ENCODE results near the gene MAP1S.

MAP1S gene

DNA sequence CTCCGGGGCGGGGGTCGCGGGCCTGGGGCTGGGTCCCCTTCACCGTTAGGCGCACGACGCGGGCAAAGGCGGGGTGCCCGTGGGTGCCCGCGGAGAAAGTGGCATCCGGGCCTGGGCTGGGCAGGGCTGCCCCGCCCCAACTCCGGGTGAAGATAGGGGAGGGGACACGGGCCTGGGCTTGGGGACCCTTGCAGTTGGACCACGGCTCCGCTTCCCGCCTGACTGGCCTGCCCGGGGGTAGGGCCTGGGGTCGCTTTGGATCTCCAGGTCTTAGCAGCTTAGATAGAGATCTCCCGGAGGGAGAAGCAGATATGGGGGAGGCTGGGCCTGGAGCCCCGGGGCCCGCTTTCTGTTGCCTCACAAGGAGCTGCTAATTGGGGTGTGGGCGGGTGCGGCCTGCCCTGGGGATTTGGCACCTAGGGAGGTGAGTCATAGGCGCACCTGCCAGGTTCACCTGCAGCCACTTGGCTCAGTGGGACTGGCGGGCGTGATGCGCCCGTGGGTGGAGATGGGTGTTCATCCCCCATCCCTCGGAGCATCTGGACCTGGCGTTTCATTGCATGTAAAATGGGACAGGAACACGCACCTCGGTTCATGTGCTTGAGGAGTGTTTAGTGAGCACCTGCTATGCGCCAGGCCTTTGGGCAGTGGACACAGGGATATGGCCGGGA lies 585 bp downstream of the MAP1S start:
- H3K36me3 Mint-ChIP-seq = peaks cover 9% of the 10 kb centered on the region
- peak overlapping the region; percentile 45 for H3K27ac Mint-ChIP-seq
- peak; percentile 25 for ATAC-seq (ENCODE audit: low read depth)
- H3K4me3 Mint-ChIP-seq = peak overlapping the region; percentile 82
- H3K9me3 Mint-ChIP-seq = no peaks in the 10 kb centered on the region
- peaks cover 33% of the 10 kb centered on the region for H3K4me1 Mint-ChIP-seq
- no peaks in the 10 kb centered on the region for H3K27me3 Mint-ChIP-seq
- no peak for DNase-seq (ENCODE audit: low spot score in 2 of 2)

DNA sequence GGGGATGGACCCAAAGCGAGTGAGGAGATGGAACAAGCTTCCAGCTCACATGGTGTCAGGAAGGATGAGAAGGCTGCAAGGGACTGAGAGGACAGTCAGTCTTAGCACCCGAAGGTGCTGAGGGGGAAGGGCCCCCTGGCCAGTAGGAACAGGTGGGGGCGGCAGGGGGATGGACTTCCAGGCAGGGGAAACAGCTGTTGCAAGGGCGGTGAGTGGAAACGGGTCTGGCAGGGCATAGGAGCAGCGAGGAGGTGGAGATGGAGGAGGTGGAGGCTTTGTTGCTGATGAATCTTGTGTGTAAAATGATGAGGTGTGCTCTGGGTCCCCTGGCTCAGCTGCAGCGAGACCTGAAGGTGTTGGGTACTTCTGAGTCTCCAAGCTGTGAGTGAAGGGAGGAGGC lies 1.2 kb downstream of the MAP1S start:
- Mint-ChIP-seq H3K27ac (peak overlapping the region; percentile 45), H3K36me3 (peaks cover 11% of the 10 kb centered on the region), H3K9me3 (no peaks in the 10 kb centered on the region), H3K4me3 (peak overlapping the region; percentile 82), H3K27me3 (no peaks in the 10 kb centered on the region), H3K4me1 (peaks cover 36% of the 10 kb centered on the region)
- DNase-seq (ENCODE audit: low spot score in 2 of 2) (no peak), ATAC-seq (ENCODE audit: low read depth) (no peak)

DNA sequence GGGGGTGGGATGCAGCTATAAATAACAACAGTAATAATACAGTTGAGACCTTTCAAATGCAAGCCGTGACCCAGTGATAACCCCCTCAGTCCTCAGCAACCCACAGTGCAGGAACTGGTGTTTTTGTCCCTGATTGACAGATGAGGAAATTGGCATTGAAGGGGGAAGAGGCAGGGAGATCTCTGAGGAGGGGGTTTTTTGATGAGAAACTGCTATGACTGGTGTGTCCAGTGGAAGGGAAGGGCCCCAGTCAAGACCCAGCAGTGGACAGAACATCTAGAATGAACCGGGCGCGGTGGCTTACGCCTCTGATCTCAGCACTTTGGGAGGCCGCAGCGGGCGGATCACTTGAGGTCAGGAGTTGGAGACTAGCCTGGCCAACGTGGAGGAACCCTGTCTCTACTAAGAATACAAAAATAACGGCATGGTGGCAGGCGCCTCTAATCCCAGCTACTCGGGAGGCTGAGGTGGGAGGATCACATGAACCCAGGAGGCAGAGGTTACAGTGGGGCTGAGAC lies 1.9 kb downstream of the MAP1S start:
- Mint-ChIP-seq H3K36me3 (peaks cover 12% of the 10 kb centered on the region), H3K4me3 (peak overlapping the region; percentile 82), H3K4me1 (peaks cover 37% of the 10 kb centered on the region), H3K9me3 (no peaks in the 10 kb centered on the region), H3K27me3 (no peaks in the 10 kb centered on the region), H3K27ac (peak overlapping the region; percentile 45)
- DNase-seq (ENCODE audit: low spot score in 2 of 2) (no peak), ATAC-seq (ENCODE audit: low read depth) (no peak)

DNA sequence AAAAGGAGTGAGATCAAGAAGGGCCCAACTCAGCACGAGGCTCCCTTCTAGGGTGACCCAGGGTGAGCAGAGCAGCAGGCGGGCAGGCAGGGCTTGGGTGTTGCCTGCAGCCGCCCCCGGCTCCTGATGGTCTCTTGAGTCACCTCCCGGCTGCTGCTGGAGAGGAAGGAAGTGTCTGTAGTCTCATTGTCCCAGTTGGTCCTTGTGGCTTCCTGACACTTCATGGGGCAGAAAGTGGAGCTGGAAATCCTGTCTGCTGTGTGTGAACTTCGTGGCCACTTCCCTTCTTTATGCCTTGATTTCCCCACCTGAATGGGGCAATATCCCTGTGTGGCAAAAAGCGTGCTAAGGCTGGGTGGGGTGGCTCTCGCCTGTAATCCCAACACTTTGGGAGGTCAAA lies 2.5 kb downstream of the MAP1S start:
- no peaks in the 10 kb centered on the region for H3K27me3 Mint-ChIP-seq
- no peak for ATAC-seq (ENCODE audit: low read depth)
- H3K27ac Mint-ChIP-seq = peak overlapping the region; percentile 45
- no peaks in the 10 kb centered on the region for H3K9me3 Mint-ChIP-seq
- H3K4me1 Mint-ChIP-seq = peaks cover 37% of the 10 kb centered on the region
- peaks cover 14% of the 10 kb centered on the region for H3K36me3 Mint-ChIP-seq
- no peak for DNase-seq (ENCODE audit: low spot score in 2 of 2)
- H3K4me3 Mint-ChIP-seq = no peak overlapping the region

DNA sequence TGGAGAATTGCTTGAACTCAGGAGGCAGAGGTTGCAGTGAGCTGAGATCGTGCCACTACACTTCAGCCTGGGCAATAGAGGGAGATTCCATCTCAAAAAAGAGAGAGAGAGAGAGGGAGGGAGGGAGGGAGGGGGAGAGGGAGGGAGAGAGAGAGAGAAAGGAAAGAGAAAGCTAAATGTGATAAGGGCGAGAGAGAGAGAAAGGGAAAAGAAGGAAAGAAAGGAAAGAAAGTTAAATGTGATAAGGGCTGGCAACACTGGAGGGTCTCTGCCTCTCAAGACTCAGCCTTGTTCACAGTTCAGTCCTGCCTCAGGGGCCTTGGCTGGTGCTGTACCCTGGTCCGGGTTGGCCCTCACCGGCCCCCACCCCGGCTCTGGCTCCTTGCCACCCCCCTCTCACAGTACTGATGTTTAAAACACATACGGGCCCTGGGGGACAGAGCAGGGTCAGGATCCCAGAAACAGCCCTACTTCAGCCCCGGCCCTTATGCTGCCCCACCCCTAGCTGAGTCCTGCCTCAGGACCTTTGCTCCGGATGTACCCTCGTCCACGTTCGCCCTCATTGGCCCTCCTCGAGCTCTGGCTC lies 3.5 kb downstream of the MAP1S start:
- Mint-ChIP-seq H3K9me3 (no peaks in the 10 kb centered on the region), H3K27me3 (no peaks in the 10 kb centered on the region), H3K4me1 (peaks cover 32% of the 10 kb centered on the region), H3K4me3 (no peak overlapping the region), H3K36me3 (peaks cover 14% of the 10 kb centered on the region), H3K27ac (no peak overlapping the region)
- ATAC-seq (ENCODE audit: low read depth) (no peak), DNase-seq (ENCODE audit: low spot score in 2 of 2) (no peak)

DNA sequence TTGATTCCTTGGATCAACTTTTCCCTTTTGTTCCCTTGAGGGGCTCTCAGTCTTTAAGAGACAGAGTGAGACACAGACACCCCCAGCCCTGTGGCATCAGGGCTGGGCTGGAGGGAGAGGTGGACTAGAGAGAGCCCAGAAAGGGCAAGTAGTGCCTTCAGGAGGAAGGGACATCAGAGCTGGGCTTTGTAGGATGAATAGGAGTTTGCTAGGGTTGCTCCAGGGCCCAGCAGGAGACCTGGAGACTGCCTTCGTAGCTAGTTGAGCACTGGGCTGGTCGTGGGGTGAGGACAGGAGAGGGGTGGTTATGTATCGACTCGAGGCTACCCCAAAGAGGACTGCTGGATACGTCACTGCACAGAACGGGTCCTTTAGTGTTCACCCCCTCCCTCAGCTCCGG lies 5.4 kb downstream of the MAP1S start:
- no peaks in the 10 kb centered on the region for H3K9me3 Mint-ChIP-seq
- peaks cover 14% of the 10 kb centered on the region for H3K36me3 Mint-ChIP-seq
- H3K27ac Mint-ChIP-seq = no peak overlapping the region
- no peaks in the 10 kb centered on the region for H3K27me3 Mint-ChIP-seq
- ATAC-seq (ENCODE audit: low read depth) = no peak
- DNase-seq (ENCODE audit: low spot score in 2 of 2) = no peak
- no peak overlapping the region for H3K4me3 Mint-ChIP-seq
- H3K4me1 Mint-ChIP-seq = peaks cover 26% of the 10 kb centered on the region

DNA sequence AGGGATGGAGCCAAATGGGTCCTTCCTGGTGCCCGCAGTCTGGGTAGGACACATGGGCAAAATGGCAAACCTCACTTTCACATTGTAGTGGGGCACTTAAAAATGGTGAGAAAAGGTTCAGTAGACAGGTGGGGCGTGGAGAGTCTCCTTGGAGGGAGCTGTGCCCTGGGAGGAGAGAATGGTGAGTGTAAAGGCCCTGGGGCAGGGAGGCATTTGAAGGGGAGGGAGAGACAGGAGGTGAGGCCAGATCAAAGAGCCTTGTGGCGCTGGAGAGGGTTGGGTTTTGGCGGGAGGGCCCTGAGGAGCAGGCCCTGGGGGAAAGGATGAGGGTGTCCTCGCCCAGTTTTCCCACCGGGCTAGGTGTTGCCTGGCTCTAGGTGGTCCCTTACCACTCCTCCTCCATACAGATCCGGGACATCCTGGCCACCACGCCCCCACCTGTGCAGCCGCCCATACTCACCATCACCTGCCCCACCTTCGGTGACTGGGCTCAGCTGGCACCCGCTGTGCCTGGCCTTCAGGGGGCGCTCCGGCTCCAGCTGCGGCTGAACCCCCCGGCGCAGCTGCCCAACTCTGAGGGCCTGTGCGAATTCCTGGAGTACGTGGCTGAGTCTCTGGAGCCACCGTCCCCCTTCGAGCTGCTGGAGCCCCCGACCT lies 6.3 kb downstream of the MAP1S start:
- peaks cover 20% of the 10 kb centered on the region for H3K4me1 Mint-ChIP-seq
- ATAC-seq (ENCODE audit: low read depth) (peak; percentile 73), DNase-seq (ENCODE audit: low spot score in 2 of 2) (peak in 1 of 2 donors; percentile 26)
- H3K9me3 Mint-ChIP-seq = no peaks in the 10 kb centered on the region
- no peaks in the 10 kb centered on the region for H3K27me3 Mint-ChIP-seq
- no peak overlapping the region for H3K4me3 Mint-ChIP-seq
- H3K27ac Mint-ChIP-seq = no peak overlapping the region
- peaks cover 19% of the 10 kb centered on the region for H3K36me3 Mint-ChIP-seq

DNA sequence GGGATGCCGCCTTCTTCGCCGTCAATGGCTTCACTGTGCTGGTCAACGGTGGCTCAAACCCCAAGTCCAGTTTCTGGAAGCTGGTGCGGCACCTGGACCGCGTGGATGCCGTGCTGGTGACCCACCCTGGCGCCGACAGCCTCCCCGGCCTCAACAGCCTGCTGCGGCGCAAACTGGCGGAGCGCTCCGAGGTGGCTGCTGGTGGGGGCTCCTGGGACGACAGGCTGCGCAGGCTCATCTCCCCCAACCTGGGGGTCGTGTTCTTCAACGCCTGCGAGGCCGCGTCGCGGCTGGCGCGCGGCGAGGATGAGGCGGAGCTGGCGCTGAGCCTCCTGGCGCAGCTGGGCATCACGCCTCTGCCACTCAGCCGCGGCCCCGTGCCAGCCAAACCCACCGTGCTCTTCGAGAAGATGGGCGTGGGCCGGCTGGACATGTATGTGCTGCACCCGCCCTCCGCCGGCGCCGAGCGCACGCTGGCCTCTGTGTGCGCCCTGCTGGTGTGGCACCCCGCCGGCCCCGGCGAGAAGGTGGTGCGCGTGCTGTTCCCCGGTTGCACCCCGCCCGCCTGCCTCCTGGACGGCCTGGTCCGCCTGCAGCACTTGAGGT lies 7.0 kb downstream of the MAP1S start:
- no peaks in the 10 kb centered on the region for H3K27me3 Mint-ChIP-seq
- no peaks in the 10 kb centered on the region for H3K9me3 Mint-ChIP-seq
- H3K4me3 Mint-ChIP-seq = no peak overlapping the region
- peaks cover 14% of the 10 kb centered on the region for H3K4me1 Mint-ChIP-seq
- H3K27ac Mint-ChIP-seq = no peak overlapping the region
- H3K36me3 Mint-ChIP-seq = peaks cover 21% of the 10 kb centered on the region
- no peak for DNase-seq (ENCODE audit: low spot score in 2 of 2)
- ATAC-seq (ENCODE audit: low read depth) = no peak

DNA sequence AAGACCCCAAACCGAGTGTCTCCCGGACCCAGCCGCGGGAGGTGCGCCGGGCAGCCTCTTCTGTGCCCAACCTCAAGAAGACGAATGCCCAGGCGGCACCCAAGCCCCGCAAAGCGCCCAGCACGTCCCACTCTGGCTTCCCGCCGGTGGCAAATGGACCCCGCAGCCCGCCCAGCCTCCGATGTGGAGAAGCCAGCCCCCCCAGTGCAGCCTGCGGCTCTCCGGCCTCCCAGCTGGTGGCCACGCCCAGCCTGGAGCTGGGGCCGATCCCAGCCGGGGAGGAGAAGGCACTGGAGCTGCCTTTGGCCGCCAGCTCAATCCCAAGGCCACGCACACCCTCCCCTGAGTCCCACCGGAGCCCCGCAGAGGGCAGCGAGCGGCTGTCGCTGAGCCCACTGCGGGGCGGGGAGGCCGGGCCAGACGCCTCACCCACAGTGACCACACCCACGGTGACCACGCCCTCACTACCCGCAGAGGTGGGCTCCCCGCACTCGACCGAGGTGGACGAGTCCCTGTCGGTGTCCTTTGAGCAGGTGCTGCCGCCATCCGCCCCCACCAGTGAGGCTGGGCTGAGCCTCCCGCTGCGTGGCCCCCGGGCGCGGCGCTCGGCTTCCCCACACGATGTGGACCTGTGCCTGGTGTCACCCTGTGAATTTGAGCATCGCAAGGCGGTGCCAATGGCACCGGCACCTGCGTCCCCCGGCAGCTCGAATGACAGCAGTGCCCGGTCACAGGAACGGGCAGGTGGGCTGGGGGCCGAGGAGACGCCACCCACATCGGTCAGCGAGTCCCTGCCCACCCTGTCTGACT lies 7.9 kb downstream of the MAP1S start:
- H3K27ac Mint-ChIP-seq = no peak overlapping the region
- peaks cover 27% of the 10 kb centered on the region for H3K36me3 Mint-ChIP-seq
- H3K4me3 Mint-ChIP-seq = no peak overlapping the region
- no peaks in the 10 kb centered on the region for H3K9me3 Mint-ChIP-seq
- no peaks in the 10 kb centered on the region for H3K27me3 Mint-ChIP-seq
- H3K4me1 Mint-ChIP-seq = peaks cover 8% of the 10 kb centered on the region
- DNase-seq (ENCODE audit: low spot score in 2 of 2) (no peak), ATAC-seq (ENCODE audit: low read depth) (no peak)

DNA sequence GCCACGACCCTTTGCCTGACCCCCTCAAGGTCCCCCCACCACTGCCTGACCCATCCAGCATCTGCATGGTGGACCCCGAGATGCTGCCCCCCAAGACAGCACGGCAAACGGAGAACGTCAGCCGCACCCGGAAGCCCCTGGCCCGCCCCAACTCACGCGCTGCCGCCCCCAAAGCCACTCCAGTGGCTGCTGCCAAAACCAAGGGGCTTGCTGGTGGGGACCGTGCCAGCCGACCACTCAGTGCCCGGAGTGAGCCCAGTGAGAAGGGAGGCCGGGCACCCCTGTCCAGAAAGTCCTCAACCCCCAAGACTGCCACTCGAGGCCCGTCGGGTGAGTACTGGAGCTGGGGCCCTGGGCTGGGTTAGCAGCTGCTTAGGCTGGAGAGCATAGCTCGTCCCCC lies 8.6 kb downstream of the MAP1S start:
- Mint-ChIP-seq H3K4me3 (no peak overlapping the region), H3K27me3 (no peaks in the 10 kb centered on the region), H3K4me1 (peaks cover 6% of the 10 kb centered on the region), H3K9me3 (no peaks in the 10 kb centered on the region), H3K36me3 (peaks cover 25% of the 10 kb centered on the region), H3K27ac (no peak overlapping the region)
- ATAC-seq (ENCODE audit: low read depth) (no peak), DNase-seq (ENCODE audit: low spot score in 2 of 2) (no peak)

DNA sequence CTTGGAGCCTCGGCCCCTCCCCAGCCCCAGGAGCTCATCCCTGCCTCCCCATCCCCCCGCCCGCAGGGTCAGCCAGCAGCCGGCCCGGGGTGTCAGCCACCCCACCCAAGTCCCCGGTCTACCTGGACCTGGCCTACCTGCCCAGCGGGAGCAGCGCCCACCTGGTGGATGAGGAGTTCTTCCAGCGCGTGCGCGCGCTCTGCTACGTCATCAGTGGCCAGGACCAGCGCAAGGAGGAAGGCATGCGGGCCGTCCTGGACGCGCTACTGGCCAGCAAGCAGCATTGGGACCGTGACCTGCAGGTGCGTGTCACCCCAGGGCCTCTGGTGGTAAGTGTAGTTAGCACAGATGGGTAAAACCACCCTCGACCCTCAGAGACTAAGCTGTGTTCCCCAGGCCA lies 13.8 kb downstream of the MAP1S start:
- Mint-ChIP-seq H3K27ac (no peak overlapping the region), H3K4me1 (peaks cover 3% of the 10 kb centered on the region), H3K27me3 (no peaks in the 10 kb centered on the region), H3K9me3 (no peaks in the 10 kb centered on the region), H3K4me3 (no peak overlapping the region), H3K36me3 (peaks cover 21% of the 10 kb centered on the region)
- DNase-seq (ENCODE audit: low spot score in 2 of 2) (no peak), ATAC-seq (ENCODE audit: low read depth) (no peak)

DNA sequence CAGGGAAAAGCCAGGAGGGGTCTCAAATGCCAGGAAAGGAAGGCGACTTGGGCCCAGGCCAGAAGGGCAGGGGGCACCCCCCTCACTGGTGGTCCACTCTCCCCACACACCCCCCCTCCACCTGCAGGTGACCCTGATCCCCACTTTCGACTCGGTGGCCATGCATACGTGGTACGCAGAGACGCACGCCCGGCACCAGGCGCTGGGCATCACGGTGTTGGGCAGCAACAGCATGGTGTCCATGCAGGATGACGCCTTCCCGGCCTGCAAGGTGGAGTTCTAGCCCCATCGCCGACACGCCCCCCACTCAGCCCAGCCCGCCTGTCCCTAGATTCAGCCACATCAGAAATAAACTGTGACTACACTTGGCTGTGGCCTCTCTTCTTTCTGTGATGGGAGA lies 14.9 kb downstream of the MAP1S start:
- peaks cover 21% of the 10 kb centered on the region for H3K36me3 Mint-ChIP-seq

DNA sequence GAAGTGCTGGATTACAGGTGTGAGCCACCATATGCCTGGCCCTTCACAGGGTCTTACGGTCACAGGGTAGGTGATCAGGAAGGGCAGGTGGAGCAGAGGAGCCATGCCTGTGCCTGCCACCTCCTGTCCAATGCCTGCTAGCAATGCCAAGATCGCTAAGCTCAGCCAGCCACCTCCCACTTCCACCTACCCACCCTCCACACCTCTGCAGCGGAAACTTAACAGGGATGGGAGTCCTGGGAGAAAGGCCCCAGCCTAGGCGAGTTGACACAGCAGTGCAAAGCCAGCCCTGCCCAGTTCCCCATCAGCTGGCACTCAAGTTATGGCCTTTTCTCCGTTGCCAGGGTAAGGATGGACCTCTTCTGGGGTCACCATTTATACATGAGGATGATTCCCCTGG lies 16.1 kb downstream of the MAP1S start:
- Mint-ChIP-seq H3K36me3 (peaks cover 16% of the 10 kb centered on the region), H3K27me3 (no peaks in the 10 kb centered on the region)

More for the DNA sequence above, 14.9 kb downstream of the MAP1S start:
- ATAC-seq (ENCODE audit: low read depth) (no peak), DNase-seq (ENCODE audit: low spot score in 2 of 2) (no peak)
- Mint-ChIP-seq H3K27ac (no peak overlapping the region), H3K4me1 (peaks cover 10% of the 10 kb centered on the region), H3K4me3 (no peak overlapping the region), H3K27me3 (no peaks in the 10 kb centered on the region), H3K9me3 (no peaks in the 10 kb centered on the region)

More for the DNA sequence above, 16.1 kb downstream of the MAP1S start:
- ATAC-seq (ENCODE audit: low read depth) (no peak), DNase-seq (ENCODE audit: low spot score in 2 of 2) (no peak)
- H3K27ac Mint-ChIP-seq = no peak overlapping the region
- H3K4me1 Mint-ChIP-seq = peaks cover 14% of the 10 kb centered on the region
- no peaks in the 10 kb centered on the region for H3K9me3 Mint-ChIP-seq
- H3K4me3 Mint-ChIP-seq = no peak overlapping the region

Measured in memory B cell (primary cell).